GM23248 (cell line): ENCODE results near the gene FSIP1. TPM values are rescaled to one million over a fixed set of nuclear protein-coding genes. Genes with fewer than 3 reads are reported as not detected.

ENCODE experiments used
- DNase-seq: peaks from one replicate; pipeline ENCODE4 v3.0.0-alpha.2; 2015
- H2AFZ ChIP-seq: fragments of 200-600 bp; sonication (generic); 2 replicates; pipeline ENCODE4 v1.6.1; 2016; ENCODE audit warnings: antibody characterized with exemption
- H3F3A ChIP-seq: fragments of 200-600 bp; sonication (generic); 2 replicates; pipeline ENCODE4 v1.6.1; 2016; ENCODE audit warnings: mild to moderate bottlenecking, antibody characterized with exemption, mixed run types; ENCODE audit not compliant: insufficient read depth
- H3K27ac ChIP-seq: fragments of 200-600 bp; sonication (generic); 2 replicates; pipeline ENCODE4 v1.5.1; 2016; ENCODE audit warnings: mild to moderate bottlenecking
- H3K27me3 ChIP-seq: fragments of 200-600 bp; sonication (generic); replicated peaks from 2 replicates; pipeline ENCODE4 v1.6.1; 2016; ENCODE audit warnings: mild to moderate bottlenecking; ENCODE audit not compliant: insufficient read depth
- H3K36me3 ChIP-seq: fragments of 200-600 bp; sonication (generic); 2 replicates; pipeline ENCODE4 v1.6.1; 2016; ENCODE audit warnings: low read depth, mild to moderate bottlenecking
- H3K4me1 ChIP-seq: fragments of 200-600 bp; sonication (generic); 2 replicates; pipeline ENCODE4 v1.6.1; 2016; ENCODE audit warnings: mild to moderate bottlenecking; ENCODE audit not compliant: insufficient read depth
- H3K4me2 ChIP-seq: fragments of 200-600 bp; sonication (generic); one replicate; pipeline ENCODE4 v1.6.1; 2016; ENCODE audit warnings: mild to moderate bottlenecking; ENCODE audit not compliant: unreplicated experiment
- H3K4me3 ChIP-seq: fragments of 200-600 bp; sonication (generic); 2 replicates; pipeline ENCODE4 v1.5.1; 2016; ENCODE audit warnings: mild to moderate bottlenecking
- H3K79me2 ChIP-seq: fragments of 200-600 bp; sonication (generic); 2 replicates; pipeline ENCODE4 v1.6.1; 2016; ENCODE audit warnings: mild to moderate bottlenecking; ENCODE audit not compliant: insufficient read depth
- H3K9ac ChIP-seq: fragments of 200-600 bp; sonication (generic); 2 replicates; pipeline ENCODE4 v1.6.1; 2016; ENCODE audit warnings: mild to moderate bottlenecking
- H3K9me2 ChIP-seq: fragments of 200-600 bp; sonication (generic); 2 replicates; pipeline ENCODE4 v1.6.1; 2016; ENCODE audit warnings: mixed run types, mild to moderate bottlenecking, moderate library complexity; ENCODE audit not compliant: insufficient read depth
- H3K9me3 ChIP-seq: fragments of 200-600 bp; sonication (generic); one replicate; pipeline ENCODE4 v1.6.1; 2017; ENCODE audit warnings: low read depth
- H4K20me1 ChIP-seq: fragments of 200-600 bp; sonication (generic); 2 replicates; pipeline ENCODE4 v1.6.0; 2016; ENCODE audit not compliant: insufficient read depth
- EZH2 ChIP-seq: fragments of 200-600 bp; sonication (generic); IDR thresholded peaks from 2 replicates; pipeline ENCODE4 v1.6.1; 2018; ENCODE audit warnings: antibody characterized with exemption, mild to moderate bottlenecking; ENCODE audit not compliant: insufficient read depth, poor library complexity, severe bottlenecking
- EZH2phosphoT487 ChIP-seq: fragments of 200-600 bp; sonication (generic); IDR thresholded peaks from 2 replicates; pipeline ENCODE4 v1.6.1; 2018; ENCODE audit warnings: antibody characterized with exemption, moderate library complexity, mild to moderate bottlenecking, low read depth; ENCODE audit not compliant: insufficient read depth
- WGBS, 2 experiments: methylation state at CpG; one replicate each; pipeline ENCODE4 v1.1.6; 2015 to 2017; ENCODE audit warnings: low lambda C conversion rate in 2 of 2, low coverage in 1 of 2; ENCODE audit errors: missing lambda C conversion rate in 2 of 2; 5-methylcytosine and 5-hydroxymethylcytosine counted together
- in situ Hi-C: fragments of 300-500 bp; cut with MboI; formaldehyde crosslinking; loops from 2 replicates; pipeline ENCODE4 v1.15.0; 2020
- polyA plus RNA-seq: library from polyadenylated mRNA; unstranded; fragments of >200 nt; fragmentation: Nextera tagmentation; extraction: Ambion mirVana; gene quantifications from 2 replicates; pipeline ENCODE4 v1.2.1, GENCODE V29; 2016
- total RNA-seq: library from RNA; depleted of rRNA; stranded (reverse); fragments of >200 nt; shearing (Covaris generic); gene quantifications from 2 replicates; pipeline ENCODE4 v1.2.3, GENCODE V29; 2014

FSIP1 gene
- total and polyA plus RNA-seq, 2 experiments from 2014 or later = 2.4 TPM

DNA sequence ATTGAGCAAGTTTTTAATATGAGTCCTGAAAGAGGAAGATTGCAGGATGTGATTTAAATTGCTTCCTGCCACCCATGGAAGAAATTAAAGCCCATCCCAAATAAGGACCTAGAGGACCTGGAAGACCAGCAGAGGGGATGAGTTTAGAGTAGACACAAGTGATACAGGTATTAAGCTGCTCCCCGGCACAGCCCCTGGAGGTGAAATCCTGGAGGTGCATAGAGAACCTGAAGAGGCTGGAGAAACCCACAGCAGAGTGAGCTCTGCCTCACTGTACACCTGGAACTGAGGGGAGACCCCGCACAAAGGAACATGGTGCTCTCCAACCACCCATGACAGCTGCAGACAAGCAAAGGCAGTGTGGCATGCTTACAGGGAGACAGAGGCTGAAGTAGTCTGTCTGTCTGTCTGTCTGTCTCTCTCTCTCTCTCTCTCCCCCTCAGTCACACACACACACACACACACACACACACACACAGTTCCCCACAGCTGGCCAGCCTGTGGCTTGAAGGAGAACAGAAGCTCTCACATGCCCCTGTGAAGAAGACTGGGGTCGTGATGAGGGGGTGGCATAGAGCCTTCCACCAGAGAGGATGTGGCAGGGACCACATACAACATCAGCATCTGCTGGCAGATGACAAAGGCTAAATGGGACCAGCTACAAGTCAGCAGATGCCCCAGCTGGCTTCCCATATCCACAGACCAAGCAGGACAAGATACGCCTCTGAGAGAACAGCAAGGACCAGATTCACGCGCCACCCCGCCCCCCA is 38.1 kb downstream of the FSIP1 start:
- no peak for TF ChIP-seq EZH2
- TF ChIP-seq EZH2phosphoT487 = no peak
- WGBS, 2 experiments = 91 to 94% methylated on average over 7 of the region's 7 CpGs
- H3K4me1 ChIP-seq = peaks cover 31% of the 10 kb centered on the region
- no peaks in the 10 kb centered on the region for H3K9me2 ChIP-seq
- no peak overlapping the region for H2AFZ ChIP-seq
- in situ Hi-C loops = no loop called here
- no peak overlapping the region for H3K27ac ChIP-seq
- H3K27me3 ChIP-seq = no peaks in the 10 kb centered on the region
- H3K79me2 ChIP-seq = no peaks in the 10 kb centered on the region
- DNase-seq = no peak
- no peaks in the 10 kb centered on the region for H3K9me3 ChIP-seq
- H3K4me3 ChIP-seq = no peak overlapping the region
- no peaks in the 10 kb centered on the region for H3K36me3 ChIP-seq
- peaks cover 15% of the 10 kb centered on the region for H3F3A ChIP-seq
- H3K4me2 ChIP-seq = no peak overlapping the region
- H3K9ac ChIP-seq = no peak overlapping the region
- H4K20me1 ChIP-seq = no peaks in the 10 kb centered on the region

DNA sequence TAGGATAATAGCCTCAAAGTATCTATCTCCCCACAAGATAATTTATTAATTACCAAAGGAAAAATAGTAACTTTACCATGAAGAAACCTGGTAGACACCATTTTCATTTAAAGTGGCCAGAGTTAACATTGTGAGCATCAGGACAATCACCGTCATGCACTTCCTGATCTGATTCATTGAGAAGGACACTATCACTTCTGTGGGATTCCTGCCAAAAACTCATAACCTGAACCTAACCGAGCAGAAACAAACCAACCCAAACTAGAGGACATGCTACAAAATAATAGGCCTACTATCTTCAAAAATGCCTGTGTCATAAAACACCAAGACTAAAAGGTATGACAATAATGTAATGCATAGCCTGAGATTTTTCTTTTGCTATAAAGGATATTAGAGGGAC is 39.0 kb downstream of the FSIP1 start:
- no peak for DNase-seq
- Histone ChIP-seq H3K79me2 (no peaks in the 10 kb centered on the region), H3K27ac (no peak overlapping the region), H3K4me3 (no peak overlapping the region), H4K20me1 (no peaks in the 10 kb centered on the region), H3K4me1 (peaks cover 25% of the 10 kb centered on the region), H3F3A (peaks cover 15% of the 10 kb centered on the region), H3K9ac (no peak overlapping the region), H3K9me2 (no peaks in the 10 kb centered on the region), H3K4me2 (no peak overlapping the region), H3K9me3 (no peaks in the 10 kb centered on the region), H2AFZ (no peak overlapping the region), H3K27me3 (no peaks in the 10 kb centered on the region), H3K36me3 (no peaks in the 10 kb centered on the region)
- in situ Hi-C loops = no loop called here
- TF ChIP-seq EZH2 = no peak
- TF ChIP-seq EZH2phosphoT487 = no peak
- WGBS, 2 experiments = 70 to 74% methylated on average over 2 of the region's 2 CpGs

DNA sequence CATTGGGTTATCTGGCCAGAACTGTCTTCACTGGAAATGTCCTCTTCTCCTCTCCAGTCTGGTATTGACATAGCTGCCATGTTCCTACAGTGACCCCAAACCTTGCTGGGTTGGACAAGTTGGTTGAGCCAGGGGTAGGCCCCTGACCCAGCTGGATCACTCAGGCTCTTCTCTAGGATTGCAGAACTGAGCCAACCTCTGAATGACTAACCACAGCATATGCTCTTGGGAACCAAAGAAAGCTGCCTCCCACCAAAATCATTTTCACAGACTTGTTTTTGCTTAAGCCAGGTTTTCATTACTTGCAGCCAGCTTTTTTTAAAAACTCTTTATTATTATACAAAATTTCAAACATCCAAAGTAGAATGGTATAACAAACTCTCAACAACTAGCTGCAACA is 41.4 kb downstream of the FSIP1 start:
- TF ChIP-seq EZH2phosphoT487 (no peak), EZH2 (no peak)
- Histone ChIP-seq H3K9me3 (no peaks in the 10 kb centered on the region), H3K4me1 (peaks cover 2% of the 10 kb centered on the region), H2AFZ (no peak overlapping the region), H3K36me3 (no peaks in the 10 kb centered on the region), H3K9ac (no peak overlapping the region), H4K20me1 (no peaks in the 10 kb centered on the region), H3F3A (no peaks in the 10 kb centered on the region), H3K4me2 (no peak overlapping the region), H3K4me3 (no peak overlapping the region), H3K27ac (no peak overlapping the region), H3K9me2 (no peaks in the 10 kb centered on the region), H3K79me2 (no peaks in the 10 kb centered on the region), H3K27me3 (no peaks in the 10 kb centered on the region)
- DNase-seq = peak; percentile 53
- in situ Hi-C loops = no loop called here

DNA sequence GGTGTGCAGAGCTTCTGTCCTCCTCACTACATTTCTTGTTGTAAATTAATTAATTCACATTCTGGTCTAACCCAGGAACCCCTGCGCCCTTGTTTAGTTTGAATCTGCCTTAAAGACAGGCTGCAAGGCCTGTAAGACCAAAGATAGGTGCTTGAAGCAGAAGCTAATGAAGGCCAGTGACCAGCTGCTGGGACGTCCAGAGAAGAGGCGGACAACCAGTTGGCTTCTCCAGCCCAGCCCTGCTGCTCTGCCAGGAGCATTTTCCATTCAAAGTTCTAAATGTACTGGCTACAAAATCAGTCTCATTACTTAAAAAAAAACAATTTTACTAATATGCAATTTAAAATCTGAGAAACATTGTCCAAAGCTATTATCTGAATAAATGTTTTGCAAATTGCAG is 43.6 kb downstream of the FSIP1 start:
- Histone ChIP-seq H3K27ac (no peak overlapping the region), H3K36me3 (no peaks in the 10 kb centered on the region), H3K27me3 (no peaks in the 10 kb centered on the region), H3K9me2 (no peaks in the 10 kb centered on the region), H3K9ac (no peak overlapping the region), H3K79me2 (no peaks in the 10 kb centered on the region), H3K4me3 (no peak overlapping the region), H3K4me1 (no peaks in the 10 kb centered on the region), H2AFZ (no peak overlapping the region), H4K20me1 (no peaks in the 10 kb centered on the region), H3K4me2 (no peak overlapping the region), H3F3A (no peaks in the 10 kb centered on the region), H3K9me3 (no peaks in the 10 kb centered on the region)
- DNase-seq = no peak
- in situ Hi-C loops = no loop called here
- 90 to 95% methylated on average over 3 of the region's 3 CpGs for WGBS, 2 experiments
- TF ChIP-seq EZH2 (no peak), EZH2phosphoT487 (no peak)

DNA sequence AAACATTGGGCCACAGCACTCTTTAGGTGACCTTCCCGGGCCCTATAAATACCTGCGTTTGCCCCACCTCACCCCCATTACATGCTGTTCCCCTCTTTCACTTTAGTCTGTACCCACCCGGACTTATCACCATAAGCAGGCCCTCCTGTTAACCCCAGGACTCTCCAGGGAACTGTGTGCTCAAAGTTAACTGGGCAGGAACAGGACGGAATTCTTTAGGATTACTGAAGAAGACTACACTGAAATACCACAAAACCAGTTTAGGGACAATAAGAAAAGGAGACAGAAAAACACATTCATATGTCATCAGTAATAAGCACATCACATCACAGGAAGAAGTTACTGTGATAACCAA is 45.5 kb downstream of the FSIP1 start:
- no peaks in the 10 kb centered on the region for H3K9me2 ChIP-seq
- H3K9me3 ChIP-seq = no peaks in the 10 kb centered on the region
- no peaks in the 10 kb centered on the region for H3K4me1 ChIP-seq
- no peak overlapping the region for H2AFZ ChIP-seq
- H3K9ac ChIP-seq = no peak overlapping the region
- H3K79me2 ChIP-seq = no peaks in the 10 kb centered on the region
- no peak overlapping the region for H3K4me3 ChIP-seq
- H3K27ac ChIP-seq = no peak overlapping the region
- H4K20me1 ChIP-seq = no peaks in the 10 kb centered on the region
- H3K27me3 ChIP-seq = no peaks in the 10 kb centered on the region
- TF ChIP-seq EZH2phosphoT487 (no peak), EZH2 (no peak)
- no peaks in the 10 kb centered on the region for H3K36me3 ChIP-seq
- no peak overlapping the region for H3K4me2 ChIP-seq
- 75 to 90% methylated on average over 4 of the region's 4 CpGs for WGBS, 2 experiments
- no peaks in the 10 kb centered on the region for H3F3A ChIP-seq
- no peak for DNase-seq
- in situ Hi-C loops = no loop called here
